HG03175 (cell line): ENCODE results near the gene SSNA1.
A peak's percentile ranks its signal among the peaks of the same experiment; 100 is the strongest.

Experiments used
- ATAC-seq: cut with Tn5 transposase; IDR thresholded peaks from one replicate; pipeline ENCODE4 v1.9.1; 2021; ENCODE audit warnings: mild to moderate bottlenecking, moderate library complexity; ENCODE audit not compliant: unreplicated experiment

SSNA1 gene

DNA sequence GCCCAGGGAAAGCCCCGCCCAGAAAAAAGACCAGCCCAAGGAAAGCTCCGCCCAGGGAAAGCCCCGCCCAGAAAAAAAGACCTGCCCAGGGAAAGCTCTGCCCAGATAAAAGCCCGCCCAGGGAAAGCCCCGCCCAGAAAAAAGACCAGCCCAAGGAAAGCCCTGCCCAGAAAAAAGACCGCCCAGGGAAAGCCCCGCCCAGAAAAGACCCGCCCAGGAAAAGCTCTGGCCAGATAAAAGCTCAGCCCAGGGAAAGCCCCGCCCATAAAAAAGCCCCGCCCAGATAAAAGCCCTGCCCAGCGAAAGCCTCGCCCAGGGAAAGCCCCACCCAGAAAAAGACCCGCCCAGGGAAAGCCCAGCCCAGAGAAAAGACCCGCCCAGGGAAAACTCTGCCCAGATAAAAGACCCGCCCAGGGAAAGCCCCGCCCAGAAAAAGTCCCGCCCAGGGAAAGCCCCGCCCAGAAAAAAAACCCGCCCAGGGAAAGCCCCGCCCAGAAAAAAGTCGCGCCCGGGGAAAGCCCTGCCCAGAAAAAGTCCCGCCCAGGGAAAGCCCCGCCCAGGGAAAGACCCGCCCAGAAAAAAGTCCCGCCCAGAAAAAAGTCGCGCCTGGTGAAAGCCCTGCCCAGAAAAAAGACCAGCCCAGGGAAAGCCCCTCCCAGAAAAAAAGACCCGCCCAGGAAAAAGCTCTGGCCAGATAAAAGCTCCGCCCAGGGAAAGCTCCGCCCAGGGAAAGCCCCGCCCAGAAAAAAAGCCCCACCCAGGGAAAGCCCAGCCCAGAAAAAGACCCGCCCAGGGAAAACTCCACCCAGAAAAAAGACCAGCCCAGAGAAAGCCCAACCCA, 37.6 kb upstream of the SSNA1 start:
- peak; percentile 44 for ATAC-seq

DNA sequence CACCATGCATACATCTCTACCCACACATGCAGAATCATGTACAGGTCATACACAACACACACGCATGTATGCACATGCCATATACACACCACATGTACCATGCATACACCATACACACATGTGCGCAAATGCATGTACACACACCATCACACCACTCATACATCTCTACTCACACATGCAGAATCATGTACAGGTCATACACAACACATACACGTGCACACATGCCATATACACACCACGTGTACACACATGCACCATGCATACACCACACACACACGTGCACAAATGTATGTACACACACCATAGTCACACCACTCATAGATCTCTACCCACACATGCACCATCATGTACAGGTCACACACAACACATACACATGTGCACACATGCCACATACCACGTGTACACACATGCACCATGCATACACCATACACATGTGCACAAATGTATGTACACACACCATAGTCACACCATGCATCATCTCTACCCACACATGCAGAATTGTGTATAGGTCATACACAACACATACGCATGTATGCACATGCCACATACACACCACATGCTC, 35.6 kb upstream of the SSNA1 start:
- no peak for ATAC-seq

DNA sequence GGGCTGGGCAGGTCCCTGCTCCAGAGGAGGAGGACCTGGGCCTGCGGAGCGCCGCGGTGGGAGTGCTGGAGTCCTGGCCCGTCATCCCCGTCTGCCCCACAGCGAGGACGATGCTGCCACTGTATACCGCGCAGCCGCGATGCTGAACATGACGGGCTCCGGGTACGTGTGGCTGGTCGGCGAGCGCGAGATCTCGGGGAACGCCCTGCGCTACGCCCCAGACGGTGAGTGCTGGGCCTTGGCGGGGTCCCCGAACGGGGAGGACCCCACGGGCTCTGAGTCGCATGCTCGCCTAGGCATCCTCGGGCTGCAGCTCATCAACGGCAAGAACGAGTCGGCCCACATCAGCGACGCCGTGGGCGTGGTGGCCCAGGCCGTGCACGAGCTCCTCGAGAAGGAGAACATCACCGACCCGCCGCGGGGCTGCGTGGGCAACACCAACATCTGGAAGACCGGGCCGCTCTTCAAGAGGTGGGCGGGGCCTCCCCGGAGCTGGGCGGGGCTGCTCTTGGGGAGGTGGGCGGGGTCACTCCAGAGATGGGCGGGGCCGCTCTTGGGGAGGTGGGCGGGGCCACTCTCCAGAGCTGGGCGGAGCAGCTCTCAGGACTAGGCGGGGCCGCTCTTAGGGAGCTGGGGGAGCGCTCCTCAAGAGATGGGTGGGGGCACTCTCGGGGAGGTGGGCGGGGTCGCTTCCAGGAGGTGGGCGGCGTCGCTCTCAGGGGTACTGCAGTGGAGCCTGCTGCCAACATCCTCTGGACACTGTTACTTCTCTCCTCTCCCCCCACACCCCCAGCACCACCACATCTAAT, 31.7 kb upstream of the SSNA1 start:
- no peak for ATAC-seq

DNA sequence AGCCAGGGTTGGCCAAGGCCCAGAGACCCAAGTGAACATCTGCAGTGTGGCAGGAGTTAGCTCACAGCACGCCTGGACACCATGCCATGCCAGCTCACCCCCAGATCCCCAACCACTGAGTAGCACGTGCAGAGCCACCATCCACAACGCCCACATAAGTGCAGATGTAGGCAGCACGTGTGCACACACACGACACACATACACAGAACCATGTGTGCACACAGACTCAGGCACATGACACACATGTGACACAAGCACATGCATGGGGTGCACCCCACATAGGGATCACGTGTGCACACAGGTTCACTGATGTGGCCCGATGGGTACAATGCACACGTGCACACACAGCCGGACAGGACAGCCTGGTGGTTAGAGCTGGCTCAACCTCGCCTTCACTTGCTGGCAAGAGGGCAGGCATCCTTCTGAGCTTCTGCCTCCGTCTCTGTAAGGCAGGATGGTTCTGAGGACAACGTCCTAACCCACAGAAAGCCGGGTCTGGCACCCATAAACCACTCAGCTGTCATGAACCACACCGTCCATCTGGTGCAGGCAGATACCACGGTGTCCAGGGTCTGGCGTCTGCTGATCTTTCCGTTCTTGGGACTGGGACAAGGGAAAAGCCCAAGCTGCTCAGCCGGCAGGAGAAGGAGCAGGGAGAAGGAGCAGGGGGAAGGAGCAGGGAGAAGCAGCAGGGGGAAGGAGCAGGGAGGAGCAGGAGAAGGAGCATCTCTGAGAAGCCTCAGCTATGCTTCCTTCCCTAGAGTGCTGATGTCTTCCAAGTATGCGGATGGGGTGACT, 30.7 kb upstream of the SSNA1 start:
- no peak for ATAC-seq

DNA sequence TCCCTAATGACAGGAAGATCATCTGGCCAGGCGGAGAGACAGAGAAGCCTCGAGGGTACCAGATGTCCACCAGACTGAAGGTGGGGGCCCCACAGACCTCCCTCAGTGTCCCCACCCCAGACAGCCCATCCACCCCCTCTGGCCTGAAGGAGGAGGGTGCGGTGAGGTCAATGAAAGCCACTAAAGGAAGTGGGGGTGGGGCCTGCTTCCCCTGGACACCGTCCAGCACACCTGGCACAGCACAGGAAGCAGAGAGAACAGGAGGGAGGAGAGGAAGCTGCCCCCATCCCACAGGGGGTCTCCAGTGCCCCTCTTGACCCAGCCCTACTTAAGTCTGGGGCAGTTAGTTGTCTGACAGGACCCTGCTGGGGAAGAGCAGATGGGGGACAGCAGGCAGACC, 29.9 kb upstream of the SSNA1 start:
- no peak for ATAC-seq

DNA sequence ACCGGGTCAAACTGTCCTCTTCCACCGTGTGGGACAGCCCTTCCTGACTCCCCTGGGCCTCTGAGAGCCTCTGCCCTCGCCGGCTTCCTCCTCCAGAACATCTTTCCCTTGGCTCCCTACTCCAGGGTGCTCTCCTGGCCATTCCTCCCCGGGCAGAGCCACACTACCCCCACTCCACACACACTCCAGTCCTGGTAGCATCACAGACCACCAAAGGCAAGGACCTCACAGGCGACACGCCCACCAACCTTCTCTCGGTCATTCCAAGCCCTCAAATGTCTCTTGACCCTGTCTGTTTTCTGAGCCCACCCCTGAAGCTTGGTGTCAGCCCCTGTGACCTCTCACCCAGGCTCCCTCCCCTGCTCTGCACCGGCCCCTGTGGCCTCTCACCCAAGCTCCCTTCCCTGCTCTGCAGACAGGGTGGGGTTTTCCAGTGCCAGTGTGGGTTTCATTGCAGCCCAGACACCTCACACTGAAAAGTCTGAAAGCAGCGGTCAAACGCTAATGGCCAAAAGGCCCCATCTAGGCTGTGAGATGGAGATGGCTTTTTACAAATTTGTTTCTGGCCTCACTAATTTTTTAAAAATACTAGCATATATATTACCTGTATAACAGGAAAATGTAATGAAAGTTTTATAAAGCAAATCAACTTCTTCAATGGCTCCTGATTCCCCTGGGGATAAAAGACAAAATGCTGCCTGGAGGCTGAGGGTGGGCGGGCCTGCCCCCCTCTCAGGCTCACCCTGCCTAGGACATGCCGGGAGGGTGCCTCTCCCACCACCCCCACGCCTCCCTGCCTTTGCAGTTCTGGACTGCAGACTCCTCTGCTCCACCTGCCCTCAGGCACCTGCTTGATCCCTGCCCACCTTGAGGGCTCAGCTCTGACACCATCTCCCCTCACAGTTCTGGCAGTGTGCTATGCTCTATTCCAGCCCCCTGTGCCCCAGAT, 29.1 kb upstream of the SSNA1 start:
- ATAC-seq = no peak

DNA sequence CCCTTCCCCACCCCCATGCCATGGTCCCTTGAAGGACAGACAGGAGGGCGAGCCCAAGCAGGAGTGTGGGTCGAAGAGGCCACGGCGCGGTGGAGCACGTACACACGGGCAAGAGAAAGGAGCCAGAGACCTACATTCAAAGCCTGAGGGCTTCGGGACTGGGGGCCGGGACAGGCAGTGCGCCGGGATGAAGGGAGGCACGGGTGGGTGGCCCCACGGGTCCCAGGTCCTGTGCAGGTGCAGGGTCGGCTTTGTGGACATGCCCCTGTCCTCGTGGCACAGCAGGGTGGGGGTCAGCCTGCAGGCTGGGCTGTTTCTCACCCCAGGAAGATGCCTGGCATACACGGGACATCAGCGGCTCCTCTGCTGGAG, 28.4 kb upstream of the SSNA1 start:
- no peak for ATAC-seq

DNA sequence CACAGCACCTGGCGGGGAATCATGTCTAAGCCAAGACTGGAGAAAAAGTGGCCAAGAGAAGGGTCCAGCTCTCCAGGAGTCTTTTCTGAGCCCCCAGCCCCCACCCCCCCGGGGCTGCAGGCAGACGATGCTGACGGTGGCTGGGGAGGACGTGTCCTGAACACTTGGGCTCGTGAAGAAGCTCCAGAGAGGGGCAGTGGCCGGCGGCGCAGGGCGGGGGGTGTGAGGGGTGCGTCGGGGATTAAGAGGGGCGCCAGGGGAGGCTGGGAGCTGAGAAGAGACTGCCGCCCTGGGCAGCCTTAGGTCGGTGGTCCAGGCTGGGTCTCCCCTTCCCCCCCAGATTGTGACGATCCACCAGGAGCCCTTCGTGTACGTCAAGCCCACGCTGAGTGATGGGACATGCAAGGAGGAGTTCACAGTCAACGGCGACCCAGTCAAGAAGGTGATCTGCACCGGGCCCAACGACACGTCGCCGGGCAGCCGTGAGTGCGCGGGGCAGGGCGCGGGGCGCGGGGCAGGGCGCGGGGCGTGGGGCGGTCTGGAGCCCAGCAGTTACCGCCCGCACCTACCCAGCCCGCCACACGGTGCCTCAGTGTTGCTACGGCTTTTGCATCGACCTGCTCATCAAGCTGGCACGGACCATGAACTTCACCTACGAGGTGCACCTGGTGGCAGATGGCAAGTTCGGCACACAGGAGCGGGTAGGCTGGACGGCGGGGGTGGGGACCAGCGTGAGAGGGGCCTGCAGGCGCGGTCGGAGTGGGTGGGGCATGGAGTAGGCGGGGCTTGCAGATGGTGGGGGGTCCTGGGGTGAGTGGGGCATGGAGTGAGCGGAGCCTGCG, 27.5 kb upstream of the SSNA1 start:
- no peak for ATAC-seq

DNA sequence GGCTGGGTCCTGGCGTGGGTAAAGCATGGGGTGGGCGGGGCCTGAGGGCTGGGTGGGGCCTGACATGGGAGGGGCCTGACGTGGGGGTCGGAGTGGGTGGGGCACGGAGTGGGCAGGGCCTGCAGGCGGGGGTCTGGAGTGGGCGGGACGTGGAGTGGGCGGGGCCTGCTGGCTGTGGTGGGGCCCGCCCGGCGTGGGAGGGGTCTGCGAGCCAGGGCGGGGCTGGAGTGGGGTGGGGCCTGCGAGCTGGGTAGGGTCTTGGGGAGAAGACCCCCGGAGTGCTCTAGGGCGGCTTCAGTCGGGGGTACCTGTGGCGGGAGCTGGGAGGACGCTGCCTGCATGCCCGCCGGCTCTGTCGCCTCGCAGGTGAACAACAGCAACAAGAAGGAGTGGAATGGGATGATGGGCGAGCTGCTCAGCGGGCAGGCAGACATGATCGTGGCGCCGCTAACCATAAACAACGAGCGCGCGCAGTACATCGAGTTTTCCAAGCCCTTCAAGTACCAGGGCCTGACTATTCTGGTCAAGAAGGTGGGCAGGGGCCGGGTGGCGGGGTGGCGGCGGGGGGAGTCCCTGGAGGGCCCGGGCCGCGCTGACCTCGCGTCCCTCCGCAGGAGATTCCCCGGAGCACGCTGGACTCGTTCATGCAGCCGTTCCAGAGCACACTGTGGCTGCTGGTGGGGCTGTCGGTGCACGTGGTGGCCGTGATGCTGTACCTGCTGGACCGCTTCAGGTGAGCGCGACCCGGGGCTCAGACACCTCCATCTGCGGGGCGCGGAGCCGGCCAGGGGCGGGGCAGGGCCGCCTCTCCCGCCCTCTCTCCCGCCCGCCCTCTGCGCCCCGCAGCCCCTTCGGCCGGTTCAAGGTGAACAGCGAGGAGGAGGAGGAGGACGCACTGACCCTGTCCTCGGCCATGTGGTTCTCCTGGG, 26.7 kb upstream of the SSNA1 start:
- ATAC-seq = no peak

DNA sequence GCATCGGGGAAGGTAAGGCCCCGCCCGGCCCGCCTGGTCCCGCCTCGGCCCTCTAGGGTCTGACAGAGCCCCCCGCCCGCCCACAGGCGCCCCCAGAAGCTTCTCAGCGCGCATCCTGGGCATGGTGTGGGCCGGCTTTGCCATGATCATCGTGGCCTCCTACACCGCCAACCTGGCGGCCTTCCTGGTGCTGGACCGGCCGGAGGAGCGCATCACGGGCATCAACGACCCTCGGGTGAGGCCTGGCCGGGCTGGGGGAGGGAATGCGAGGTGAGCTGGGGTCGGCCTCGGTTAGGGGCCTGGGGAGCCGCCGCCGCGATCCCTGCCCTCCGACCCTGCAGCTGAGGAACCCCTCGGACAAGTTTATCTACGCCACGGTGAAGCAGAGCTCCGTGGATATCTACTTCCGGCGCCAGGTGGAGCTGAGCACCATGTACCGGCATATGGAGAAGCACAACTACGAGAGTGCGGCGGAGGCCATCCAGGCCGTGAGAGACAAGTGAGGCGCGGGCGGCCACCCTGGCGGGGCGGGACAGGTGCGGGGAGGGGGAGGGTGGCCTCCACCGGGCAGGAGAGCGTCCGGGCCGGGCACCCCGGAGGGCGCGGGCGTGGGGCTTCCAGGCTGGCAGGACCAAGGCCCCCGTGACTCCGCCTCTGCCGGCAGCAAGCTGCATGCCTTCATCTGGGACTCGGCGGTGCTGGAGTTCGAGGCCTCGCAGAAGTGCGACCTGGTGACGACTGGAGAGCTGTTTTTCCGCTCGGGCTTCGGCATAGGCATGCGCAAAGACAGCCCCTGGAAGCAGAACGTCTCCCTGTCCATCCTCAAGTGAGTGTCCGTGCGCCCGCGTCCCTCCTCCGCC, 25.7 kb upstream of the SSNA1 start:
- no peak for ATAC-seq

DNA sequence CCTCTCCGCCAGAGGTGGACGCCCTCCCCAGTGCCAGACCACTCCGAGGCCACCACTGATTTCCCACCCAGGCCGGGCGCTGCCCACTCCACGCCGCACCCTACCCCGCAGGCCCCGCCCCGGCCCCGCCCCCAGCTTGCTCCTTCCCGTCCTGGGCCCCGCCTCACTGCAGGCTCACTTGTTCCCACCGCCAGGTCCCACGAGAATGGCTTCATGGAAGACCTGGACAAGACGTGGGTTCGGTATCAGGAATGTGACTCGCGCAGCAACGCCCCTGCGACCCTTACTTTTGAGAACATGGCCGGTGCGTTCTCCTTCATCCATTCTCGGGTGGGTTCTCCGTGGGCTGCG, 25.1 kb upstream of the SSNA1 start:
- no peak for ATAC-seq

DNA sequence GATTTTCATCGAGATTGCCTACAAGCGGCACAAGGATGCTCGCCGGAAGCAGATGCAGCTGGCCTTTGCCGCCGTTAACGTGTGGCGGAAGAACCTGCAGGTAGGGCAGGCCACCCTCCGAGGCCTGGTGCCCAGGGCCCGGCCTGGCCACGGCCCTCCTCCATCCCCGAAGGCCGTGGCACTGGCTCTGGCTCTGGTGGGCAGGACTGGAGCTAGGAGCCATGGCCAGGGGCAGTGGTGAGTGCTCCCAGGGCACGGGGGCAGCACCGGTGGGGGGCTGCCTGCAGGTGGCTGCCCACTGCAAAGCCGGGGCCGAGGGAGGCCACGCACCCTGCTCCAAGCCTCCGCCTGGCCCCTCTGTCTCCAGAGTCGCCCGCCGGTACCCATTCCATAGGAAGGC, 24.7 kb upstream of the SSNA1 start:
- ATAC-seq = no peak

DNA sequence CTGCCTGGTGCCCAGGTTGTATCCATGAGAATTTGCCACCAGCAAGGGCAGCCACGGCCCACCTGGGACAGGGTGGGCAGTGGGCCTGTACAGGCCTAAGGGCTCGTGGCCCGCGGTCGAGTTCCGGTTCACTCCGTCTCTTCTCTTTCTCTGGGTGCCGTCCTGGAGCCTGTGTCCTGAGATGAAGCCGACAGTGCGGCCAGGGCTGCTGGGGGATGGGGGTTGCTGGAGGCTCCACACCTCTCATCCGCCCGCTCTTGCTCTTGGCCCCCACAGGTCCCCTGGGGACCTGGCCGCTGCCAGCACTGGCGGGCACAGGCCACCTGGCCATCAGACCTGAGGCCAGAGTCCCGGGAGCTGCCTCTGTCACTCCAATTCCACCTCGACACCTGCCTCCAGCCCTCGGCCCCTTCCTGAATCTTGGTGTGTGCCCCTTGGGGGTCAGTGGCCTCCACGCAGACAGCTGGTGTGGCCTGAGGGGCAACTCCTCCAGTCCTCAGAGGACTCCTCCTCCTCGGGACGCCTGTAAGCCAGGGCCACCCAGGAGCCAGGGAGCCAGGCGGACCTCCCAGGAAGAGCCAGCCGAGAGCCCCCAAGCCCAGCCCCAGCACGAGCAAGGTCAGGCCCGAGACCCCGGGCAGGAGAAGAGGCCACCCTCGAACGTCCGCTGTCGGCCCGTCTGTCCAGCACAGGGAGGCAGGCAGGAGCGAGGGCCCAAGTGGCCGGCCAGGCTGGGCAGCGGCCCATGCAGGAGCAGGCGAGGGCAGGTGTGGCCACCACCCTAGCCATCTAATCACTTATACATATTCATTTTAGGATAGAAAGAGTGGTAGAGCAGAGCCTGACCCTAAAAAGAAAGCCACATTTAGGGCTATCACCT, 23.9 kb upstream of the SSNA1 start:
- ATAC-seq = no peak

DNA sequence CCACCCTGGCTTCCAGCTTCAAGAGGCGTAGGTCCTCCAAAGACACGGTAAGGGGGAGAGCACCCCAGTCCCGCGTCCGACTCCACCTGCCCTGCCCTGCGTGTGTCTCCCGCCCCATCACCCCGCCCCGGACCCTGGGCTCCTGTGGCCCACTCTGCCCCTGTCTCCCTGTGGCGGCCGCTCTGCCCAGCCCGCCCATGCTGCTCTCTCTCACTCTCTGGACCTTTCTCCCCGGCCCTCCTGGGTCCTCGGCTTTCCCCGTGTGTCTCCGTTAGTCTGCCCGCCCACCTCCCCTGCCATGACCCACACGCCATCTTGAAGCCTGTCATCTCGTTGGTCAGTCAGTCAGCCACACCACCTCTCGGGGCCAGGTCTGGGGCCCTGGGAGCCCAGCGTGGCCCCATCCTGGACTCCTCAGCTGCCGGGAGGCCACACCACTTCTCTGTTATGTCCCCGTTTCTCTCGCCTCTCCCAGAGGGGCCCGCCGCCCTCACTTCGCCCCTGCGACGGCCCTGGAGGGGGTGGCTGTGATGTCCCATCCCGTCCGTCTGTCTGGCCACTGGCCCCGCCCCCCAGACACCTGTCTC, 23.1 kb upstream of the SSNA1 start:
- no peak for ATAC-seq

DNA sequence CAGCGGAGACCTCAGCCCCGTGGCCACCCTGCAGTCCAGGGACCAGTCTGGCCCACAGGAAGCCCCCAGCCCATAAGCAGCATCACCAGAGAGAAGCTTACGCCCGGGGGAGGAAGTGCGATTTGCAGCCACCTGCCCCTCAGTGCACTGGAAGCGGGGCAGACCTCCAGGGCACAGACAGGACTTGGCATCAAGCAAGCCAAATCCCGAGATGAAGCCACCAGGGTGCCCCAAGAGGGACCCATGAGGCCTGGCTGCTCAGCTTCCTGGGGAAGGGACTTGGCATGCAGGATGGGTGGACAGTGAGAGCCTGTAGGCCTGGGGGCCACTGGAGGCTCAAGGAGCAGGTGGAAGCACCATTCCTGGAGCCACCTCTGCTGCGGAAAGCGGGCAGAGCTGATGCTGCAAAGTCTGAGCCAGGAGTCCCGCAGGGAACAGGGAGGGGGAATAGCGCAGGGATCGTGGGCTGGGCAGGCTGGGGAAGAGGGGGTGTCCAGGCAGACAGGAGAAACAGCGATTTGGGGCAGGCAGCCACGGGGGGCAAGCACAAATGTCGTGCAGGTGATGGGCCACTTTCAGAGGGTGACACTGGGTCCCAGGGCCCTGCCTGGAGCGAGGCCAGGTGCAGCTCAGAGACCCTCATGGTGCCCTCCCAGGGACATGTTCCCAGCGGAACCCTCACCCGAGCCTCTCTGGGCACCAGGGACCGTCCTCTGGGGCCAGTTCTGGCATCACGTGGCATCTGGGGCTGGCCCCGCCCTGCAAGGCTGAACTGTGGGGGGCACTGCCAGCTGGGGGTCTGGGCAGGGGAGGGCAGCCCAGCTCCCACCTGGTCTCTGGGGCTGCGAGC, 21.9 kb upstream of the SSNA1 start:
- no peak for ATAC-seq
